Erythroblast (primary cell): ENCODE measurements around the gene LECT2.

Source experiments
- DNase-seq, 2 experiments: peaks; one replicate each; lab custom pipeline; 2025; lab: John Stamatoyannopoulos, UW
- GATA1 ChIP-seq: IDR thresholded peaks from 2 replicates; pipeline ENCODE4 v1.6.1; 2011; ENCODE audit warnings: low read depth, mild to moderate bottlenecking, control low read depth, low read length, moderate library complexity
- POLR2A ChIP-seq: IDR thresholded peaks from 2 replicates; pipeline ENCODE4 v1.6.1; 2011; ENCODE audit warnings: mild to moderate bottlenecking, low read length

The LECT2 gene

DNA sequence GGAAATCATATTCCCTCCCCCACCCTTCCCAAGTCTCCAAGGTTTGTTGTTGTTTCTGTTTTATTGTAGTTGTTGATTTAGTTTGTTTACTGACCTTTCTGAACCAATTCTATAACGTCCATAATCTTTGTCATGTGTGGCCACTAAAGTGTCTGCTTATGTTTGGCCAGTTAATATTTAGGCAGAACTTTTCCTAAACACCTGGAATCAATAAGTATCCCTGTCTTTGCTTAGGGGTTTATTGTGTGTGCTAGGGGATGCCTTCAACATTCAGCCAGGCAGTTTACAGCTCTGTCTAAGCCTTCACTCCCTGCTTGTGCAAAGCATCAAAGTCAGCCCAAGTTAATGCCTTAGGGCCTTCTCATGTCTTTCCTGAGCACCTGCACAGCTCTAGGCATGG lies 16.9 kb upstream of the LECT2 start:
- no peak for TF ChIP-seq GATA1
- no peak for TF ChIP-seq POLR2A
- no peak for DNase-seq

DNA sequence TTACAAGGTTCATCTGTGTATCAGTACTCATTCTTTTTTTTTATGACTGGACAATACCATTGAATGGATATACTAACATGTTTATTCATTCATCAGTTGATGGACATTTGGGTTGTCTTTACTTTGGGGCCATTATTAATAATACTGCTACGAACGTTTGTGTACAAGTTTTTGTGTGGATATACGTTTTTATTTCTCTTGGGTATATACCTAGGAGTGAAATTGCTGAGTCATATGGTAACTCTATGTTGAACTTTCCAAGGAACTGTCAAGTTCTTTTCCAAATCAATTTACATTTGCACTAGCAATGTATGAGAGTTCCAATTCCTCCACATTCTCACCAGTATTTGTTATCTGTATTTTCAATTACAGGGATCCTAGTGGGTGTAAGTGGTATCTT lies 12.0 kb upstream of the LECT2 start:
- TF ChIP-seq GATA1 = no peak
- TF ChIP-seq POLR2A = no peak
- DNase-seq = no peak

- TF ChIP-seq POLR2A (no peak), GATA1 (no peak)
- no peak for DNase-seq
These were observed 11.4 kb upstream of the LECT2 start for GRCh38 chr5:135966165-135966564.

GRCh38 chr5:135965504-135965903 lies 10.7 kb upstream of the LECT2 start:
- no peak for TF ChIP-seq GATA1
- no peak for TF ChIP-seq POLR2A
- DNase-seq = no peak

GRCh38 chr5:135964670-135965320 lies 10.0 kb upstream of the LECT2 start:
- DNase-seq = no peak
- TF ChIP-seq GATA1 (no peak), POLR2A (no peak)

GRCh38 chr5:135955525-135955924 lies 742 bp upstream of the LECT2 start:
- TF ChIP-seq GATA1 (no peak), POLR2A (no peak)
- no peak for DNase-seq

DNA sequence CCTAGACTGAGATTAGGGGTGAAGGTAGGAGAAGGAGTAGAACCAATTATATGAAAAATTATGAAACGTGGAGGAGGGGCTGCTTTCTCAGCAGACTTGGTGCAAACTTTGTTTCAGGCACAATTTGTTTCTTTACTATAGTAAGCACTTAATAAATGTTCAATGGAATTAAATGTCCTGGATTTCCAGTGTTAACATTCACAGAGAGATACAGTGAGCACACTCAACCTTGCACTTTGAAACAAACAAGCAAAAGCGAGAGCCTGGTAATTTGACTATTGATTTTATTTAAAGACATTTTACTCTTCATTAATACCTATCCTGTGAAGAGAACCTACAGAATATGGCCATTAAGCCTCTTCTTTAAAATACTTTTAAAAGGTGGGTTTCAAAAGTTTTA lies 933 bp downstream of the LECT2 start:
- DNase-seq = no peak

DNA sequence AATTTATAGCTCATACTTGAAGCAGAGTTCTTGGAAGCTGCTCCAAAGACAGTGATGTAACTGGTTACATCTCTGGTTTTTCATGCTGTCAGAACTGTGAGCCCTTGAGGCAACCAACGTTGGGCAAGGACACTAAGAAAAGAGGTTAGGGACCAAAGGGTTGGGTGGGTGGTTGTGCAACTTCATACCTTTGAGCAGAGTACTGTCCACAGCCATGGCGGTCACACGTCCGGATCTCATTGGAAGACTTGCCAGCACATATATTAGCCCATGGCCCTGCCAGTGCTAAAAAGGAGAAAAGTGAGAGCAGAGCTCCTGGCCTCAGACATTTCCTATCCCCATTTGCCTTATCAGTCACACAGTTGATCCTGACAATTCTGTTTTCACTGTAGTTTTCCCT lies 2.1 kb downstream of the LECT2 start:
- TF ChIP-seq POLR2A (no peak), GATA1 (no peak)
- no peak for DNase-seq

More for the DNA sequence above, 933 bp downstream of the LECT2 start:
- TF ChIP-seq POLR2A (no peak), GATA1 (no peak)

DNA sequence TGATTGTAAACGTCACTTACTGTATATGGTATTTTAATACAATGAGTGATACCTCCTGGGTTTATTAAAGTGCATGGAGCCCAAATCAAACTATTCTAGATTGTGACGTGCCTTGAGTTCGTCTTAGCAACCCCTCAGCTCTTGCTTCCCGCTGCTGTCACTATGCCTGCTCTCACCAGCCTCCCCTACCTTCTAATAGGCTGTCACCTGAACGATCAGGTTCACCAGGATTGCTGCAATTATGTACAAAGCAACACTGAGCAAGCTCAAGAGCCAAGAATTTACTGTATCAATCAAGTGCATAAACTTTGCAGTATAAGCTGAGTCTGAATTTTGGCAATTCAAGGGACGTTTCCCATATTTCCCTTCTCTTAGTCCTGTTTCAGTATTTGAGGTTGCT lies 3.0 kb downstream of the LECT2 start:
- TF ChIP-seq POLR2A (no peak), GATA1 (no peak)
- no peak for DNase-seq

- no peak for TF ChIP-seq GATA1
- TF ChIP-seq POLR2A = no peak
- no peak for DNase-seq
These were observed 3.5 kb downstream of the LECT2 start for GRCh38 chr5:135951257-135951656.

GRCh38 chr5:135950611-135951010 lies 4.2 kb downstream of the LECT2 start:
- DNase-seq = no peak
- no peak for TF ChIP-seq POLR2A
- TF ChIP-seq GATA1 = no peak

DNA sequence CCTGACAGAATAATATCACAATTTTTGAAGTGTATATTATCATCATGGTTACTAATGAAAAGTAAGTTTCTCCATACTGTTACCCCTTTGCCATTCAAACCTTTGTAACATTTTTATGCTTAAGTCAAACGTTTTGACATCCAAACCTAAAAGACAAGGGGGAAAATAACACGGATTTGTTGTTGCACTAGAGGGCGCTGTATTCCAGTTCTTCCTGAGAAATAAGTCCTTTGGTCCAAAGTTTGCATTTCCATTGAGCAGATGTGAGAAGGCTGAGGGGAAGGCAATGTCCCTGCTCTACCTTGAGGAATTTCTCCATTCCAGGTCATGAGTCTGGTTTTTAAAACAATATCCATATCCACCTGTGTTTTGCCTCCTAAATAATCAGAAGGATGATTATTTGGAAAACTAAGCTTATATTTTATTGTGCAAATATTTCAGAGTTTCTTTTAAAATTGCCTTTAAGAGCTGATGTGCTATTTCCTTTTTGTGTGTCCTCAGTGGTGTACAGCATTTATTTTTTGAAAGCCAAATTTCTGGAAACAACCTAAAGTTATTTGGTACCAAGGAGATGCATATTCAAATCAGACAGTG lies 9.7 kb downstream of the LECT2 start:
- TF ChIP-seq GATA1 (no peak), POLR2A (no peak)
- DNase-seq = peak; percentile 59 to 73

DNA sequence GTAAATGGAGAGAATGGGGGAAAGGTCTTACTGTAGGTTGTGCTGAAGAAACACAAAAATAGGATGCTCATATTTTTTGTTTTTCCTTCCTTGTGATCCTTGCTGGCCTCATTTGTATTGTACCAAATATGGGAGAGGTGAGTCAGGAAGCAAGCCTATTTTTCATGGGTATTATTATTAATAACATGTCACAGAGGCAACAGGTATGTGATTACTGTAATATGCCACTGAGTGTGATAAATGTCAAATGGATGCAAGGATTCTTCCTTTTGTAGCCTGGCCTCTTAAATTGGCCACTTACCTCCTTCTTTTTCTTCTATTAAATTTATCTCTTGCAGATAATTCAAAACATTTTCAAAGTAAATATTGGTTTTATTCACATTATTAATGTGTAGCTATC lies 10.2 kb downstream of the LECT2 start:
- DNase-seq = no peak
- TF ChIP-seq GATA1 (no peak), POLR2A (no peak)

GRCh38 chr5:135942202-135942771 lies 12.5 kb downstream of the LECT2 start:
- TF ChIP-seq GATA1 (no peak), POLR2A (no peak)
- DNase-seq = no peak
